ENCODE results near the gene MEX3C.

The MEX3C gene

DNA sequence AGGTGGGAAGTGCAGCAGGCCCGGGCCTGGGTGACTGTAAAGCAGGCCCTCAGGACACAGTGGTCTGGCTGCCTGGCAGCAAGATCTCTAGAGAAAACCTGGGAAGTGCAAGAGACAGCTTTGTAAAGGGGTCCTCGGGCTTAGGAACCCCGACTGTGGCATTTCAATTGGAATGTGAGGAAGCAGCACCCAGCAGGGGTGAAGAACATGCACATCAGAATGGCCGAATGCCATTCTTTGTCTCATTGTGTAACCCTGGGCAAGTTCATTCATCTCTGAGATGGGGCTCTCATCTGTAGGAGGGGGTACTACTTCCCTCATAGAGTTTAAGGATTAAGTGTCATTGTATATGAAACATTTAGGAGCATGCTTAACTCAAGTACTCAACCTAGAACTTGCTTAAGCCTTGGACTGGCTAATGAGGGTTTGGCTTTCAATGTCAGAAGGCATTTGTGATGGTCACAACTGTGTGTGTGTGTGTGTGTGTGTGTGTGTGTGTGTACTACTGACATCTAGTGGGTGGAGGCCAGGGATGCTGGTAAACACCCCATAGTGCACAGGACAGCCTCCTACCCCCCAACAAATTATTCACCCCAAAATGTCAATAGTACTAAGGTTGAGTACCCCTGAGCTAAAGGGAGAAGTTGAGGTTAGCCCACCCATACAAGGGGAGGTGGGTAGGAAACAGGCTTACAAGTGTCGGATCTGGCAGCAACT, 29.3 kb downstream of the MEX3C start:
- H3K4me1 ChIP-seq (ENCODE audit: control insufficient read depth, low read depth, low read length), result peaks cover 2% of the 10 kb centered on the region
- H3K9ac ChIP-seq (ENCODE audit: low read length), result no peak overlapping the region
- no peak overlapping the region for H3K23ac ChIP-seq (ENCODE audit: low read length)
- WGBS (ENCODE audit: extremely low coverage, insufficient coverage, low lambda C conversion rate), result no CpG with 5 or more reads among the region's 5 CpGs
- H4K8ac ChIP-seq (ENCODE audit: low read depth, low read length), result no peak overlapping the region
- H2AK5ac ChIP-seq (ENCODE audit: low read length), result no peak overlapping the region
- no peak overlapping the region for H3K18ac ChIP-seq (ENCODE audit: low read length)
- no peaks in the 10 kb centered on the region for H3K27me3 ChIP-seq (ENCODE audit: insufficient read depth, low read length, poor library complexity)
- no peak overlapping the region for H3K4me3 ChIP-seq (ENCODE audit: low read length)
- no peaks in the 10 kb centered on the region for H3K79me2 ChIP-seq (ENCODE audit: control insufficient read depth, insufficient read depth, low read length)
- no peak overlapping the region for H2BK120ac ChIP-seq (ENCODE audit: low read depth, low read length)
- no peaks in the 10 kb centered on the region for H3K36me3 ChIP-seq (ENCODE audit: control insufficient read depth, insufficient read depth, low read length)
- no peak overlapping the region for H4K5ac ChIP-seq (ENCODE audit: low read length)
- no peak overlapping the region for H2BK5ac ChIP-seq (ENCODE audit: low read length)
- no peak overlapping the region for H3K4me2 ChIP-seq (ENCODE audit: low read length)
- H3K27ac ChIP-seq (ENCODE audit: low read depth, low read length), result peak overlapping the region; percentile 43
- DNase-seq, result peak; percentile 95
- H3K56ac ChIP-seq (ENCODE audit: low read length), result no peak overlapping the region
- H2BK15ac ChIP-seq (replicated peaks; ENCODE audit: low read depth), result no peak overlapping the region
- H3K79me1 ChIP-seq (ENCODE audit: low read length), result no peaks in the 10 kb centered on the region
- H3K4ac ChIP-seq (ENCODE audit: low read depth, low read length), result no peak overlapping the region

- H3K4me2 ChIP-seq (ENCODE audit: low read length), result no peak overlapping the region
- no peaks in the 10 kb centered on the region for H3K79me2 ChIP-seq (ENCODE audit: control insufficient read depth, insufficient read depth, low read length)
- no peaks in the 10 kb centered on the region for H3K36me3 ChIP-seq (ENCODE audit: control insufficient read depth, insufficient read depth, low read length)
- no peak overlapping the region for H3K4me3 ChIP-seq (ENCODE audit: low read length)
- no peak overlapping the region for H4K8ac ChIP-seq (ENCODE audit: low read depth, low read length)
- no peaks in the 10 kb centered on the region for H3K79me1 ChIP-seq (ENCODE audit: low read length)
- H3K4me1 ChIP-seq (ENCODE audit: control insufficient read depth, low read depth, low read length), result peaks cover 2% of the 10 kb centered on the region
- no peak overlapping the region for H2BK120ac ChIP-seq (ENCODE audit: low read depth, low read length)
- DNase-seq, result no peak
- no peak overlapping the region for H4K5ac ChIP-seq (ENCODE audit: low read length)
- H3K56ac ChIP-seq (ENCODE audit: low read length), result peak overlapping the region; percentile 36
- H3K27me3 ChIP-seq (ENCODE audit: insufficient read depth, low read length, poor library complexity), result no peaks in the 10 kb centered on the region
- H2AK5ac ChIP-seq (ENCODE audit: low read length), result no peak overlapping the region
- no peak overlapping the region for H3K23ac ChIP-seq (ENCODE audit: low read length)
- no peak overlapping the region for H3K4ac ChIP-seq (ENCODE audit: low read depth, low read length)
- no peak overlapping the region for H2BK5ac ChIP-seq (ENCODE audit: low read length)
- H3K27ac ChIP-seq (ENCODE audit: low read depth, low read length), result peak overlapping the region; percentile 41
- WGBS (ENCODE audit: extremely low coverage, insufficient coverage, low lambda C conversion rate), result no CpG with 5 or more reads among the region's 2 CpGs
- H3K9ac ChIP-seq (ENCODE audit: low read length), result no peak overlapping the region
- H2BK15ac ChIP-seq (replicated peaks; ENCODE audit: low read depth), result no peak overlapping the region
- no peak overlapping the region for H3K18ac ChIP-seq (ENCODE audit: low read length)
Measured at GRCh38 chr18:51165296-51165695, 32.2 kb downstream of the MEX3C start.

GRCh38 chr18:51164761-51165281, 32.7 kb downstream of the MEX3C start:
- Histone ChIP-seq H3K56ac (ENCODE audit: low read length) (no peak overlapping the region), H3K27ac (ENCODE audit: low read depth, low read length) (peak overlapping the region; percentile 41)
- peak; percentile 65 for DNase-seq

DNA sequence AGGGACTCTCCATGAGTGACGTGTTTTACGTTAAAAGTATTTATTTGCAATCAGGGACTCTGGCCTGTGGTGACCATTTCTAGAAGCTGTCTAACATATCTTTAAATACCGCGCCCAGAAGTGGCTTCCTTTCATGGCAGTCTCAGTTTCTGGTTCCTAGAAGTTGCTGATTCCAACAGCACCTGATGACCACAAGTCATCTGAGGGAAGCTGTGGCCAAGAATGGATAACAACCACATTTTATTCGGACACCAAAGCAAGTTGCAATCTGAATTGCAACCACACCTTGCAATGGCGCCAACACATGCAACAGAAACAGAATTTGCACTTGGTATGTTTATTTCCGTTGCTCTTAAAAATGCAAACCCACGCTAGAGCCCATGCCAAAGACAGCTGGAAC, 33.1 kb downstream of the MEX3C start:
- Histone ChIP-seq H3K18ac (ENCODE audit: low read length) (no peak overlapping the region), H3K4me2 (ENCODE audit: low read length) (no peak overlapping the region)
- no peak for DNase-seq

More at GRCh38 chr18:51164761-51165281, 32.7 kb downstream of the MEX3C start:
- Histone ChIP-seq H3K79me2 (ENCODE audit: control insufficient read depth, insufficient read depth, low read length) (no peaks in the 10 kb centered on the region), H3K4me2 (ENCODE audit: low read length) (no peak overlapping the region), H3K18ac (ENCODE audit: low read length) (no peak overlapping the region), H4K5ac (ENCODE audit: low read length) (no peak overlapping the region), H2BK120ac (ENCODE audit: low read depth, low read length) (no peak overlapping the region), H3K4me3 (ENCODE audit: low read length) (no peak overlapping the region), H3K27me3 (ENCODE audit: insufficient read depth, low read length, poor library complexity) (no peaks in the 10 kb centered on the region), H3K9ac (ENCODE audit: low read length) (no peak overlapping the region), H3K23ac (ENCODE audit: low read length) (no peak overlapping the region), H3K4ac (ENCODE audit: low read depth, low read length) (no peak overlapping the region), H3K36me3 (ENCODE audit: control insufficient read depth, insufficient read depth, low read length) (no peaks in the 10 kb centered on the region), H3K79me1 (ENCODE audit: low read length) (no peaks in the 10 kb centered on the region), H3K4me1 (ENCODE audit: control insufficient read depth, low read depth, low read length) (peaks cover 2% of the 10 kb centered on the region), H2BK15ac (replicated peaks; ENCODE audit: low read depth) (no peak overlapping the region), H2AK5ac (ENCODE audit: low read length) (no peak overlapping the region), H4K8ac (ENCODE audit: low read depth, low read length) (no peak overlapping the region), H2BK5ac (ENCODE audit: low read length) (no peak overlapping the region)
- no CpG with 5 or more reads among the region's 2 CpGs for WGBS (ENCODE audit: extremely low coverage, insufficient coverage, low lambda C conversion rate)

DNA sequence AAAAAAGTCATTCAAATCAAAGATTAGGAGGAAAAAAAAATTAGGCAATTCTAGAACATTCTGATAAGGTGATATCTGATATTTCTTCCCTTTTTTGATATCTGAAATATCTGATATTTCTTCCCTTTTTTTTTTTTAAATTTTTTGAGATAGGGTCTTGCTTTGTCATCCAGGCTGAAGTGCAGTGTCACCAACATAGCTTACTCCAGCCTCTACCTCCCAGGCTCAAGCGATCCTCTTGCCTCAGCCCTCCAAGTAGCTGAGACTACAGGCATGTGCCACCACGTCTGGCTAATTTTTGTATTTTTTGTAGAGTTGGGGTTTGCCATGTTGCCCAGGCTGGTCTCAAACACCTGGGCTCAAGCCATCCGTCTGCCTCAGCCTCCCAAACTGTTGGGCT, 33.9 kb downstream of the MEX3C start:
- Histone ChIP-seq H3K27ac (ENCODE audit: low read depth, low read length) (no peak overlapping the region), H3K79me2 (ENCODE audit: control insufficient read depth, insufficient read depth, low read length) (no peaks in the 10 kb centered on the region), H3K18ac (ENCODE audit: low read length) (no peak overlapping the region), H4K8ac (ENCODE audit: low read depth, low read length) (no peak overlapping the region), H3K4ac (ENCODE audit: low read depth, low read length) (no peak overlapping the region), H3K27me3 (ENCODE audit: insufficient read depth, low read length, poor library complexity) (no peaks in the 10 kb centered on the region), H2BK15ac (replicated peaks; ENCODE audit: low read depth) (no peak overlapping the region), H2BK120ac (ENCODE audit: low read depth, low read length) (no peak overlapping the region), H3K79me1 (ENCODE audit: low read length) (no peaks in the 10 kb centered on the region), H2AK5ac (ENCODE audit: low read length) (no peak overlapping the region), H2BK5ac (ENCODE audit: low read length) (no peak overlapping the region), H3K9ac (ENCODE audit: low read length) (no peak overlapping the region), H3K4me2 (ENCODE audit: low read length) (no peak overlapping the region), H3K4me3 (ENCODE audit: low read length) (no peak overlapping the region), H3K36me3 (ENCODE audit: control insufficient read depth, insufficient read depth, low read length) (no peaks in the 10 kb centered on the region), H3K56ac (ENCODE audit: low read length) (no peak overlapping the region), H3K23ac (ENCODE audit: low read length) (no peak overlapping the region), H4K5ac (ENCODE audit: low read length) (no peak overlapping the region), H3K4me1 (ENCODE audit: control insufficient read depth, low read depth, low read length) (peaks cover 2% of the 10 kb centered on the region)
- DNase-seq, result no peak
- WGBS (ENCODE audit: extremely low coverage, insufficient coverage, low lambda C conversion rate), result no CpG with 5 or more reads among the region's 3 CpGs

More for the DNA sequence above, 33.1 kb downstream of the MEX3C start:
- no peaks in the 10 kb centered on the region for H3K79me2 ChIP-seq (ENCODE audit: control insufficient read depth, insufficient read depth, low read length)
- H2BK5ac ChIP-seq (ENCODE audit: low read length), result no peak overlapping the region
- no peak overlapping the region for H3K56ac ChIP-seq (ENCODE audit: low read length)
- H4K8ac ChIP-seq (ENCODE audit: low read depth, low read length), result no peak overlapping the region
- no peak overlapping the region for H3K4me3 ChIP-seq (ENCODE audit: low read length)
- H3K4me1 ChIP-seq (ENCODE audit: control insufficient read depth, low read depth, low read length), result peaks cover 2% of the 10 kb centered on the region
- H3K9ac ChIP-seq (ENCODE audit: low read length), result no peak overlapping the region
- no peak overlapping the region for H2BK15ac ChIP-seq (replicated peaks; ENCODE audit: low read depth)
- H3K27me3 ChIP-seq (ENCODE audit: insufficient read depth, low read length, poor library complexity), result no peaks in the 10 kb centered on the region
- no peak overlapping the region for H3K27ac ChIP-seq (ENCODE audit: low read depth, low read length)
- H3K36me3 ChIP-seq (ENCODE audit: control insufficient read depth, insufficient read depth, low read length), result no peaks in the 10 kb centered on the region
- no peak overlapping the region for H2AK5ac ChIP-seq (ENCODE audit: low read length)
- WGBS (ENCODE audit: extremely low coverage, insufficient coverage, low lambda C conversion rate), result no CpG with 5 or more reads among the region's 8 CpGs
- H4K5ac ChIP-seq (ENCODE audit: low read length), result no peak overlapping the region
- H3K4ac ChIP-seq (ENCODE audit: low read depth, low read length), result no peak overlapping the region
- H2BK120ac ChIP-seq (ENCODE audit: low read depth, low read length), result no peak overlapping the region
- H3K79me1 ChIP-seq (ENCODE audit: low read length), result no peaks in the 10 kb centered on the region
- no peak overlapping the region for H3K23ac ChIP-seq (ENCODE audit: low read length)

- no peak overlapping the region for H2BK15ac ChIP-seq (replicated peaks; ENCODE audit: low read depth)
- no peak overlapping the region for H2BK120ac ChIP-seq (ENCODE audit: low read depth, low read length)
- no peaks in the 10 kb centered on the region for H3K36me3 ChIP-seq (ENCODE audit: control insufficient read depth, insufficient read depth, low read length)
- H3K9ac ChIP-seq (ENCODE audit: low read length), result no peak overlapping the region
- DNase-seq, result no peak
- H3K27me3 ChIP-seq (ENCODE audit: insufficient read depth, low read length, poor library complexity), result no peaks in the 10 kb centered on the region
- peak overlapping the region; percentile 28 for H3K56ac ChIP-seq (ENCODE audit: low read length)
- no peak overlapping the region for H3K4ac ChIP-seq (ENCODE audit: low read depth, low read length)
- H4K8ac ChIP-seq (ENCODE audit: low read depth, low read length), result no peak overlapping the region
- no peak overlapping the region for H2BK5ac ChIP-seq (ENCODE audit: low read length)
- H3K4me3 ChIP-seq (ENCODE audit: low read length), result no peak overlapping the region
- H3K23ac ChIP-seq (ENCODE audit: low read length), result no peak overlapping the region
- H3K27ac ChIP-seq (ENCODE audit: low read depth, low read length), result no peak overlapping the region
- no CpG with 5 or more reads among the region's 3 CpGs for WGBS (ENCODE audit: extremely low coverage, insufficient coverage, low lambda C conversion rate)
- H3K4me1 ChIP-seq (ENCODE audit: control insufficient read depth, low read depth, low read length), result peaks cover 2% of the 10 kb centered on the region
- H3K18ac ChIP-seq (ENCODE audit: low read length), result no peak overlapping the region
- H4K5ac ChIP-seq (ENCODE audit: low read length), result no peak overlapping the region
- no peaks in the 10 kb centered on the region for H3K79me2 ChIP-seq (ENCODE audit: control insufficient read depth, insufficient read depth, low read length)
- H3K4me2 ChIP-seq (ENCODE audit: low read length), result no peak overlapping the region
- H3K79me1 ChIP-seq (ENCODE audit: low read length), result no peaks in the 10 kb centered on the region
- no peak overlapping the region for H2AK5ac ChIP-seq (ENCODE audit: low read length)
Measured at GRCh38 chr18:51162617-51163016, 34.9 kb downstream of the MEX3C start.
